Kidney (tissue), 14 donors: Measurements from ENCODE around the gene NCKAP5. TPM values are rescaled to one million over a fixed set of nuclear protein-coding genes. Genes with fewer than 3 reads are reported as not detected.
"Not testable (repeated sequence)": the region's sequence is repeated elsewhere in the genome, so short reads cannot be mapped to it uniquely, and the experiment has no call there.

Experiments
- DNase-seq, 5 donors: peaks; one replicate each; pipeline ENCODE4 v3.0.0-alpha.2; 2013 to 2020
- FAIRE-seq: peaks from 2 replicates; lab custom pipeline; 2012; peaks lifted over from hg19 to GRCh38; lab: Jason Lieb, UNC
- H3K27ac ChIP-seq, 2 donors: one replicate each; pipeline ENCODE4 v1.7.0; 2013; ENCODE audit warnings: low read depth in 2 of 2, low read length in 2 of 2, inconsistent platforms in 1 of 2
- H3K27me3 ChIP-seq: one replicate; pipeline ENCODE4 v1.7.1; 2013; ENCODE audit warnings: low read length, inconsistent platforms; ENCODE audit not compliant: control insufficient read depth, insufficient read depth
- H3K36me3 ChIP-seq, 3 donors: one replicate each; pipeline versions ENCODE4 v1.7.0 to v1.7.1; 2013; ENCODE audit warnings: low read length in 3 of 3, control low read depth in 1 of 3, inconsistent platforms in 1 of 3; ENCODE audit not compliant: insufficient read depth in 3 of 3, control insufficient read depth in 2 of 3
- H3K4me1 ChIP-seq, 3 donors: one replicate each; pipeline versions ENCODE4 v1.7.0 to v1.7.1; 2013; ENCODE audit warnings: low read length in 3 of 3, inconsistent platforms in 1 of 3, low read depth in 1 of 3; ENCODE audit not compliant: control insufficient read depth in 2 of 3, insufficient read depth in 2 of 3
- H3K4me3 ChIP-seq, 3 donors: one replicate each; pipeline versions ENCODE4 v1.7.0 to v1.8.1; 2013; ENCODE audit warnings: low read length in 3 of 3, control low read depth in 1 of 3, inconsistent platforms in 1 of 3
- H3K9ac ChIP-seq, 3 donors: one replicate each; pipeline versions ENCODE4 v1.7.0 to v1.7.1; 2013; ENCODE audit warnings: low read length in 3 of 3, control low read depth in 1 of 3, inconsistent platforms in 1 of 3
- H3K9me3 ChIP-seq, 3 donors: one replicate each; pipeline versions ENCODE4 v1.7.0 to v1.7.1; 2013; ENCODE audit warnings: low read length in 3 of 3, control low read depth in 1 of 3, inconsistent platforms in 1 of 3; ENCODE audit not compliant: control insufficient read depth in 2 of 3, insufficient read depth in 1 of 3
- CTCF ChIP-seq: IDR thresholded peaks from 3 replicates; pipeline ENCODE4 v1.5.1; 2012; ENCODE audit warnings: mild to moderate bottlenecking, moderate library complexity, borderline replicate concordance; ENCODE audit not compliant: insufficient read depth; ENCODE audit errors: extremely low read depth
- intact Hi-C: fragments of 100-400 bp; cut with DNase I; formaldehyde crosslinking; loops from one replicate; pipeline ENCODE4 v1.11.1; 2022
- polyA plus RNA-seq: library from polyadenylated mRNA; stranded (reverse); fragments of 350-450 nt; fragmentation: Illumina TruSeq; extraction: RNeasy Lipid Tissue Mini Kit (QIAGEN cat#74804); gene quantifications from one replicate; pipeline ENCODE4 v1.2.3, GENCODE V29; 2014; ENCODE audit warnings: low read depth, low replicate concordance; ENCODE audit not compliant: insufficient read depth
- total RNA-seq: library from RNA; stranded (reverse); fragmentation: NEBNext Ultra II Directional; extraction: Animal tissue kit (Norgen Biotek cat#: 25700); gene quantifications from one replicate; pipeline ENCODE4 v1.2.1, GENCODE V29; 2021
- donor health status: control.
- donor health status: control.
- donor health status: control.
- donor health status: control.
- donor health status: control.
- donor health status: DM: yes; HTN: yes; CAD: no.
- donor health status: Normal renal cell carcinoma (clear cell type).

Gene NCKAP5
- total and polyA plus RNA-seq, 2 donors from 2014 or later: 1.8 to 2.9 TPM

GRCh38 chr2:133209325-133209724, 358.9 kb downstream of the NCKAP5 start:
- Histone ChIP-seq H3K4me3 (no peak overlapping the region), H3K36me3 (no peaks in the 10 kb centered on the region), H3K27me3 (no peaks in the 10 kb centered on the region), H3K9ac (no peak overlapping the region), H3K9me3 (peaks cover 0 to 3% (median 0%) of the 10 kb centered on the region in 3 donors), H3K27ac (no peak overlapping the region), H3K4me1 (no peaks in the 10 kb centered on the region)
- TF ChIP-seq CTCF: no peak
- intact Hi-C loops: no loop called here
- FAIRE-seq (no peak), DNase-seq (no peak)

GRCh38 chr2:133206666-133207065, 361.6 kb downstream of the NCKAP5 start:
- H3K27ac ChIP-seq, intact Hi-C loops, FAIRE-seq, H3K27me3 ChIP-seq, H3K4me1 ChIP-seq, H3K36me3 ChIP-seq, DNase-seq, H3K4me3 ChIP-seq, H3K9me3 ChIP-seq, H3K9ac ChIP-seq: not testable (repeated sequence)

GRCh38 chr2:133204421-133204820, 363.8 kb downstream of the NCKAP5 start:
- Histone ChIP-seq H3K4me3 (no peak overlapping the region), H3K9me3 (peaks cover 0 to 3% (median 0%) of the 10 kb centered on the region in 3 donors), H3K36me3 (no peaks in the 10 kb centered on the region), H3K9ac (no peak overlapping the region), H3K27ac (no peak overlapping the region), H3K4me1 (no peaks in the 10 kb centered on the region), H3K27me3 (no peaks in the 10 kb centered on the region)
- intact Hi-C loops: no loop called here
- TF ChIP-seq CTCF: no peak
- FAIRE-seq: no peak
- no peak for DNase-seq

GRCh38 chr2:133200684-133201421, 367.4 kb downstream of the NCKAP5 start:
- DNase-seq (no peak), FAIRE-seq (no peak)
- no peak overlapping the region for H3K4me3 ChIP-seq
- TF ChIP-seq CTCF: no peak
- no peak overlapping the region for H3K27ac ChIP-seq
- no peaks in the 10 kb centered on the region for H3K36me3 ChIP-seq
- H3K9ac ChIP-seq: no peak overlapping the region
- intact Hi-C loops: no loop called here
- H3K27me3 ChIP-seq: no peaks in the 10 kb centered on the region
- H3K4me1 ChIP-seq: no peaks in the 10 kb centered on the region
- no peaks in the 10 kb centered on the region for H3K9me3 ChIP-seq
